ENCODE results near the gene CDC7. TPM values are rescaled to one million over a fixed set of nuclear protein-coding genes. Genes with fewer than 3 reads are reported as not detected.

Gene CDC7
- total RNA-seq, 4 donors from 2014 or later, result 0.10 to 0.44 (median 0.20) TPM; not detected in 1

GRCh38 chr1:91552091-91552490 is 51.4 kb downstream of the CDC7 start:
- no peak overlapping the region for H3K4me3 ChIP-seq
- intact Hi-C loops (cut with DNase I; ENCODE audit: low total_unique reads) (no loop called here), in situ Hi-C loops (cut with MboI; ENCODE audit: low sequenced_read_pairs in 4 of 4) (no loop called here)
- TF ChIP-seq CTCF (IDR thresholded peaks at IDR 0.05 in 4 of 5, conservative IDR thresholded peaks at IDR 0.05 in 1 of 5), result no peak
- no peak for TF ChIP-seq POLR2A (IDR thresholded peaks at IDR 0.05)
- H3K9me3 ChIP-seq, result no peaks in the 10 kb centered on the region
- DNase-seq (no peak), ATAC-seq (no peak)
- H3K4me1 ChIP-seq, result peaks cover 0 to 7% of the 10 kb centered on the region in 2 donors
- no peaks in the 10 kb centered on the region for H3K27me3 ChIP-seq
- H3K36me3 ChIP-seq, result no peaks in the 10 kb centered on the region
- peak overlapping the region in 1 of 4 donors; percentile 4 for H3K27ac ChIP-seq

GRCh38 chr1:91552596-91552995 is 51.9 kb downstream of the CDC7 start:
- no peaks in the 10 kb centered on the region for H3K36me3 ChIP-seq
- H3K27me3 ChIP-seq, result no peaks in the 10 kb centered on the region
- H3K4me3 ChIP-seq, result no peak overlapping the region
- peaks cover 0 to 7% of the 10 kb centered on the region in 2 donors for H3K4me1 ChIP-seq
- no peak for ATAC-seq
- DNase-seq, result no peak
- no peaks in the 10 kb centered on the region for H3K9me3 ChIP-seq
- H3K27ac ChIP-seq, result peak overlapping the region in 2 of 4 donors; percentile 4 to 12
- intact Hi-C loops (cut with DNase I; ENCODE audit: low total_unique reads) (no loop called here), in situ Hi-C loops (cut with MboI; ENCODE audit: low sequenced_read_pairs in 4 of 4) (no loop called here)
- no peak for TF ChIP-seq CTCF (IDR thresholded peaks at IDR 0.05 in 4 of 5, conservative IDR thresholded peaks at IDR 0.05 in 1 of 5)
- no peak for TF ChIP-seq POLR2A (IDR thresholded peaks at IDR 0.05)

- peak overlapping the region in 2 of 4 donors; percentile 34 to 40 for H3K27ac ChIP-seq
- H3K4me3 ChIP-seq, result no peak overlapping the region
- no peaks in the 10 kb centered on the region for H3K9me3 ChIP-seq
- TF ChIP-seq CTCF (IDR thresholded peaks at IDR 0.05 in 4 of 5, conservative IDR thresholded peaks at IDR 0.05 in 1 of 5), result no peak
- ATAC-seq (peak; percentile 78 to 85), DNase-seq (no peak)
- in situ Hi-C loops (cut with MboI; ENCODE audit: low sequenced_read_pairs in 4 of 4), result no loop called here
- intact Hi-C loops (cut with DNase I; ENCODE audit: low total_unique reads), result no loop called here
- no peaks in the 10 kb centered on the region for H3K27me3 ChIP-seq
- H3K4me1 ChIP-seq, result peaks cover 0 to 7% of the 10 kb centered on the region in 2 donors
- H3K36me3 ChIP-seq, result no peaks in the 10 kb centered on the region
These were observed 52.5 kb downstream of the CDC7 start for GRCh38 chr1:91553177-91553591.

GRCh38 chr1:91555074-91555730 is 54.6 kb downstream of the CDC7 start:
- H3K36me3 ChIP-seq, result no peaks in the 10 kb centered on the region
- H3K4me3 ChIP-seq, result no peak overlapping the region
- H3K27me3 ChIP-seq, result no peaks in the 10 kb centered on the region
- in situ Hi-C loops (cut with MboI; ENCODE audit: low sequenced_read_pairs in 4 of 4), result no loop called here
- no peak overlapping the region for H3K27ac ChIP-seq
- DNase-seq (no peak), ATAC-seq (no peak)
- peaks cover 0 to 7% of the 10 kb centered on the region in 2 donors for H3K4me1 ChIP-seq
- peak in 1 of 5 experiments; percentile 44 for TF ChIP-seq CTCF (IDR thresholded peaks at IDR 0.05 in 4 of 5, conservative IDR thresholded peaks at IDR 0.05 in 1 of 5)
- TF ChIP-seq POLR2A (IDR thresholded peaks at IDR 0.05), result no peak
- no peaks in the 10 kb centered on the region for H3K9me3 ChIP-seq
- intact Hi-C loops (cut with DNase I; ENCODE audit: low total_unique reads), result no loop called here

Measured in gastrocnemius medialis (tissue), 4 donors.